HG02885 (cell line): ENCODE measurements around the gene GNG14.
"Not testable (repeated sequence)": the region's sequence is repeated elsewhere in the genome, so short reads cannot be mapped to it uniquely, and the experiment has no call there.

Source experiments
- ATAC-seq: cut with Tn5 transposase; IDR thresholded peaks from one replicate; pipeline ENCODE4 v1.9.1; 2021; ENCODE audit warnings: mild to moderate bottlenecking; ENCODE audit not compliant: unreplicated experiment, poor library complexity

GNG14 gene

DNA sequence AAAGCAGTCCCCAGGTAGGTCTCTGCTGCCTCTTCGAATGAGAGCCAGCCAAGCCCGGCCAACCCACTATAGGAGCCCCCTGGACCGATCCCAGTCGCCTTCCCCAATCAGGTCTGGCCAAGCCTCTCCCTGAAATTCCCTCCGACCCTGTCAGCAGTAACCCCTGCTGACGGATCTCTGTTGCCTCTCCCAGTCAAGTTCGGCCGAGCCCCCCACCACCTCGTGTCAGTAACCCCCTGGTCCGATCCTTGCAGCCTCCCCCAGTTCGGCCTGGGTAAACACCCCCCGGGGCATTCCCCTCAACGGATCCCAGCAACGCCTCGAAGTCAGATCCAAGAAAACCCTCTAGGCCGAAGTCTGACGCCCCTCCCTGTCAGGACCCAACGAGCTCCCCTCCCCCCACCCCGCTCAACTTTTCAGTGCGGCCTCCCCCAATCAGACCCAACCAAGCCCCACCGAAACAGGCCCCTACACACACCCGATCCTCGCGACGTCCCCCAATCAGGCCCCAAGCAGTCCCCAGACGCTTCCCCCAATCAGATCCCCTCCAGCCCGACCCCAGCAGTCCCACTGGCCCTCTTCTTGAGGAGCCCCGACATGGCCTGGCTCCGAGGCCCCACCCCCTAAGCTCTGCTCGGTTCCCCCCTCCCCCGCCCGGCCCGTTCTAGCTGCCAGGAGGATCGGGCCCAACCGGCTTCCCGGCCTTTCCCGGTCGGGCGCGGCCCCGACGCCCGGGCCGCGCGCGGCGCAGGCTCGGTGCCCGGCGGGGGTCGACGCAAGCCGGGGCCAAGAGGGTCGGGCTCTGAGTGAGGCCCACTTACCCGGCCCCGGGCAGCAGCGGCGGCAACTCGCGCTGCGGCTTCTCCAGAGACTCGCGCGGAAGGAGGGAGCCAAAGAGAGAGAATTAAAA, 34.1 kb downstream of the GNG14 start:
- ATAC-seq = peak; percentile 26

DNA sequence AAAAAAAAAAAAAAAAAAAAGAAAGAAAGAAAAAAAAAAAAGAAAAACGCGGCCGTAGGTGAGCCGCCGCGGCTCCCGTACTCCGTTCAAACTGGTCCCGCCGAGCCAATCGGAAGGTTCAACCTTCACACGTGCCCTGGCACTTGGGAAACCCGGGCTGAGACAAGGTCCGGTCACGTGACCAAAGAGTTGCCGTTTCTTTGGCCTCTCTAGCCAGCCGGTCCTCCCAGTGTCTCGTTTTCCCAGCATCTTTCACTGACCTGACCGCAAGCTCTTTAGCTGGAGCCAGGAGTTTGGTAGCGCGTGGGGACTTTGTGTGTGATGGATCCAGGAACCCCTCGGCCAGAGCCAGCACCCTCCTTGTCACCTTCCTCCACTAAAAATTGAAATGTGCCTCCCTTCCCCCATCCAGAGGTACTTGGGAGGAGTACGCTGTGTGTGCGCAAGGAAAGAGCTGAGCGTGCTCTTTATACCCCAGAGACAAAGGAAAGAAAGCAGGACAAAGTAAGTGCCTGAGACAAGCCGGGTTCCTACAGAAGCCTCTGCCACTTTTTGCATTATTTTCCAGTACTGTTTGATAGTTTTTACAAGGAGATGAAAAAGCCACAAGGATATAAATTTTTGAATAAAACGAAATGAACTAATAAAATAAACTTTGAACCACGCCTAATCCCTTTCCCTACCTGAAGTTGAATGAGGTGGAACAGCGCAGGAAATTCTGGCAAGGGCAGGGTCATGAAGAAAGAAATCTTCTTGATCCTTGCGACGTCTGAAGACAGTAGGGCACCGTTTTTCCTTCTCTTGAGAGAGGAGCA, 35.0 kb downstream of the GNG14 start:
- peak; percentile 80 for ATAC-seq

DNA sequence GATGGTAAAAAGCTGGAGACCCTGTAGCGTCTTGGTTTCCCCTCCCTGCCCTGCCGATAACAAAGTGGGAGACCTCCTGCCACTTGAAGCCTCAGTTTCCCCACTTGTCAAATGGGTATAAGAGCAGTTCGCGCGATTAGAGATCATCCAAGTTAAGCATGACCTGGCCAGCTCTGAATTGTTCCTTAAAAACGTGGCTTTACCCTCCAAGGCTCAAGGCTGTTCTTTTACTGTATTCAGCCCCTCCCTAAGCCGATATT, 35.5 kb downstream of the GNG14 start:
- no peak for ATAC-seq

DNA sequence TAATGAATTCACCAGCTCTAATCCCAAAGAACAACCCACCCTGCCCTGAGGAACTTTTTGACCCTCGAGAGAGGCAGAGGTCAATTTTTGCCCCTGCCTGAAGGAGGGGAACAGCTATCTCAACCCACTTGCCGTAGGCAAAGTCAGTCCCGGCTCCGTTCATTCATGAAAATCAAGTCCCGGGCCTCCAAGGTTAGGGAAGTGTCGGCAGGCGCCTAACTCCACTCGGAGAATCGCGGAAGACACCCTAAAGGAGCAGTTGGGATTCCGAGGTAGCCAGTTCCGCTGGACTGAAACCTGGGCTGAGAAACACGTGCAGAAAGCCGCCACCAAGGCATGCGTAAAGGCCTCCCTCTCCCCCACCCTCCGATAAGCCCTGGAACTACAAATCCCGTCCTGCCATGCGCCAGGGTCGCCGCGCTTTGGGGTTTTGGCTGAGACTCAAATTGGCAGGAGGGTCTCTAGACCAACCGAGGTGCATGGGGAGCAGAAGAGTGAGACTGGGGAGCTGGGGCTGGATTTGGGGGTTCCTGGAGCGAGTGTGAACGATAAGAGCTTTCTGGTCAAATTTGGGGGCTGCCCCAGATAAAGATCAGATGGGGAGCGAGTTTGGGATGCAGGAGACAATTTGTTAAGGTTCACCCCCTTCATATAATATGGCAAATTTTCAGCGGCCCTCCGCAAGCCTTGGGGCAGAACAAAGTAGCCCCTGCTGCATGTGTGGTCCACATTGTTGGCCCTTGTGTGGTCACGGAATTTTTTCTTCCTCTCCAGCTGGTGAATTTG, 36.0 kb downstream of the GNG14 start, which contains the start of gene TNPO2:
Gene TNPO2 (minus strand): TSS at position 292 of the 786 bp plus-strand sequence. CDS start 2,955 bp downstream, outside the sequence.
- ATAC-seq = no peak

DNA sequence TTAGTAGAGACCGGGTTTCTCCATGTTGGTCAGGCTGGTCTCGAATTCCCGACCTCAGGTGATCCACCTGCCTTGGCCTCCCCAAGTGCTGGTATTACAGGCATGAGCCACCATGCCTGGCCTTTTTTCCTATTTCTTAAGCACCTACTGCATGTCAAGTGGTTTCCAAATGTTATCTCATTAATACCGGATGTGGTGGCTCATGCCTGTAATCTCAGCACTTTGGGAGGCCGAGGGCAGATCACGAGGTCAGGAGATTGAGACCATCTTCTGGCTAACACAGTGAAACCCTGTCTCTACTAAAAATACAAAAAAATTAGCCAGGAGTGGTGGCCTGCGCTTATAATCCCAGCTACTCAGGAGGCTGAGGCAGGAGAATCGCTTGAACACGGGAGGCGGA, 37.8 kb downstream of the GNG14 start:
- not testable (repeated sequence) for ATAC-seq

DNA sequence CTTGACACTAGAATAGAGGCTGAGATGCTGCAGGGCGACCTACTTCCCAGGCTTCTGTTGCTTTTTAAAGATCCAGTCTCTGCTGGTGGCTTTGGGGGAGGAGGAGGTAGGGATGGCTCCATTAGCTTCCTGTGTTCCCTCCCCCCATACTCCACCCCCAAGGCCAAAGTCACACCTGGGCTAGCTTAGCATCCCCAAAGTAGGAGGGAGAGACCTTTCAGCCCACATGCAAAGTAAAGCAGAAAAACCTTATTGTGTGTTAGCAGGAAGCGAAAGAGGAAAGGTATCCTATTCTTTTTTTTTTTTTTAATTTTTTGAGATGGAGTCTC, 39.2 kb downstream of the GNG14 start:
- no peak for ATAC-seq

DNA sequence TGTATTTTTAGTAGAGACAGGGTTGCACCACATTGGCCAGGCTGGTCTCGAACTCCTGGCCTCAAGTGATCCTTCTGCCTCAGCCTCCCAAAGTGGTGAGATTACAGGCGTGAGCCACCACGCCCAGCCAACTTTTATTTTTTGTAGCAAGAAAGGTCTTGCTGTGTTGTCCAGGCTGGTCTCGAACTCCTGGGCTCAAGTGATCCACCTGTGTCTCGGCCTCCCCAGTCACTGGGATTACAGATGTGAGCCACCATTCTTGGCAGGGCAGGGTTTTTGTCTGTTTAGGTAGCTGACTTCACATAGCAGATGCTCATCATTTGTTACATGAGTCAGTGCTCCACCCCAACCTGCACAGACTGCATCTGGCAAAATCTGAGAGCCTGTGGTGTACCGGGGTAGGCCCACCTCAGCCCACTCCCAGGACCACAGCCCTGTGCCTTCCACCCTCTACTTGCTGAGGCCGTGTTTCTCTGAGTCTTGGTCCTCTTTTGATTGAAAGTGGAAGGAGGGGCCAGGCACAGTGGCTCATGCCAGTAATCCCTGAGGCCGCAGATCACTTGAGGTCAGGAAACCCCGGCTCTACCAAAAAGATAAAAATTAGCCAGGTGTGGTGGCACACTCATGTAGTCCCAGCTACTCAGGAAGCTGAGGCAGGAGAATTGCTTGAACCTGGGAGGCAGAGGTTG, 40.1 kb downstream of the GNG14 start:
- no peak for ATAC-seq

DNA sequence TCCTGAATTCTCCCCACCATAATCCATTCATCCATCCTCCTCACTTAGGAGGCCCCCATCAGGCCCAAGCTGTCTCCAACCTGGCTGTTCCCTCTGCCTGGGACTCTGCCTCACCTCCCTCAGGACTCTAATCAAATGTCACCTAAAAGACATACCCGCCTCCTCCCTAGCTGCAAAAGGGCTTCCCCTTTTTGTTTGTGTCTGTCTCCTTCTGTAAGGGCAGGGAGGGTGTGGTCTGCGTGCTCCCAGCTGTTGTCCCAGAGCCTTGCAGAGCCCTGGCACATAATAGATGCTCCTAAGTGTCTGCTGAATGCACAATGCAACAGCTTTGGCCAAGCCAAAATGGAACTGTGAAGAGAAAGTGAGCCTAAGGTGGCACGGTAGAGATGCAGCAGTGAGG, 42.3 kb downstream of the GNG14 start:
- ATAC-seq = no peak

DNA sequence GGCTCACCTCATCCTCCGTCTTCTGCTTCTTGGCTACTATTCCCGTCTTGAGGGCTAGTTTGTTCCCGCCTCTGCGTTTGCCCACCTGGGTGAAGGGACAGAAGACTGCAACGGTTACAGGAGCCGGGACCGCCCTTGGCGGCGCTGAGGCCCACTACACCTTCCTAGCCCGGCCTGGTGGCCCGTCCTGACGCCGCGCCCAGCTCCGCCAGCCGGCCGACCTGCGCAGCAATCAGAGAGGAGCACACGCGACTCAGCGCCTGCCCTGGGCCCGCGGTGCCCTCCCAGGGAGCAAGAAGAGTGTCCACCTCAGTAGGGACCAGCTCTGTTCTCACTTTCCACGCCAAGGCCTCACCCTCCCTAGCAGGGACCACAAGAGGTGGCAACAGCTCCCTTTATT, 43.5 kb downstream of the GNG14 start:
- no peak for ATAC-seq

DNA sequence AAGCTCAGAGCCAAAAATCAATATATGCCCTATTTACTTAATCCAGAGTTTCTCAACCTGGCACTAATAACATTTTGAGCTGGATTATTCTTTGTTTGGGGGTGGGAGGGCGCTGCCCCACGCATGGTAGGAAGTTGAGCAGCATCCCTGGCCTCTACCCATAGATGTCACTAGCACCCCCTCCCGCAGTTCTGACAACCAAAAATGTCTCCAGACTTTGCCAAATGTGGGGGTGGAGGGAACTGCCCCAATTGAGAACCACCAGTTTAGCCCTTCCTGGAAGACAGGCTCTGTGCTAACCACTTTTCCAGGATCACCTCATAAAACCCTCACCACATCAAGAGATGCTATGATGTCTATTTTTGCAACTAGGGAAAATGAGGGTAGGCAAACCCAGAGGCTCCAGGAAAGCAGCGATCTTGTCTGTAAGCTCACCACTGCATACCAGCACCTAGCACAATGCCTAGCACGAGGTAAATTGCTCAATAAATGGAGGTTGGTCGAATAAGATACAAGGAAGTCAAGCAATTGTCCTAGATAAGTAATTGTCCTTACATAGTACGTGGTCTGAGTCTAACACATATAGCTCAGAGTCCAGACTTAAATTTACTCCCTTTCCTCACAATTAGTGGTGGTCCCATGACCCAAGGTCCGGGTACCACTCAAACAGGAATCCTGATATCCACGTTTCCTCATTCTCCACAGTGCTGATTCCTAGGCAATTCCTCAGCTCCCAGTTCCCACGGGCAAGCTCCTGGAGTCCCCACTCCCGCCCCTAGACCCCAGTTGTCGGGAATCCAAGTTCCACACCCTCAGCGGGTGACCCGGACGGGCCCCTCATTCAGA, 45.8 kb downstream of the GNG14 start:
- ATAC-seq = no peak

DNA sequence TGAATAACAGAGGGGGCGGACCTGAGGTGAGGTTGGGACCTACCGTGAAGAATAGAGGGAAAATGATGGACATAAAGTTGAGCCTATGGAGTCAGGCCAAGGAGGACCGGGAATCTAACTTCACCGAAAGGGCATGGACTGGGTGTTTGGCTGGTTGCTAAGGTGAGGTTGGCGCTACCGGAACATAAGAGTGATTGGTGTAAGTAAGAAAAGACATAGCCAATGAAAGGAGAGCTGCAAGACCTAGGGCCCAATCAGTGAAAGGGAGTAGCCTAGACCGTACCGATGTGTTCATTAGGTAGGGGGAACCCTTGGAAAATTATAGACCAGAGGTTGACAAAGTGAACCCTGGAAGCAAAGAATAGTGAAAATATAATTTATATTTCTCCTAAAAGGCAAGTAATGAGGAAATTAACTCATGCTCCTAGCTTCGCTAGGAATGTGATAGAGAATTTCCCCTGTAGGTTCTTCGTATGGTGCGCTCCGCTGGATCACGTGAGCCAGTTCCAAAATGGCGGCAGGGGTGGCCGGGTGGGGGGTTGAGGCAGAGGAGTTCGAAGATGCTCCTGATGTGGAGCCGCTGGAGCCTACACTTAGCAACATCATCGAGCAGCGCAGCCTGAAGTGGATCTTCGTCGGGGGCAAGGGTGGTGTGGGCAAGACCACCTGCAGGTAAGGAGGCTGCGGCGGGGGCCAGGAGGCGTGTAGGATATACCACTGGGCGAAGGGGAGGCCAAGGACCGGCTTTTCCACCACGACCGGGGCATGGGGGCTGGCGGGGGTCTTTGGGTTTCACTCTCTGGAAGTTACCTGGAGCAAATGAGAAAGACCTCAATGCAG, 49.4 kb downstream of the GNG14 start, which contains the start of gene GET3:
Gene GET3 (plus strand): TSS at position 503 of the 840 bp plus-strand sequence. CDS start 9 bp downstream, at position 512.
- ATAC-seq = peak; percentile 76

DNA sequence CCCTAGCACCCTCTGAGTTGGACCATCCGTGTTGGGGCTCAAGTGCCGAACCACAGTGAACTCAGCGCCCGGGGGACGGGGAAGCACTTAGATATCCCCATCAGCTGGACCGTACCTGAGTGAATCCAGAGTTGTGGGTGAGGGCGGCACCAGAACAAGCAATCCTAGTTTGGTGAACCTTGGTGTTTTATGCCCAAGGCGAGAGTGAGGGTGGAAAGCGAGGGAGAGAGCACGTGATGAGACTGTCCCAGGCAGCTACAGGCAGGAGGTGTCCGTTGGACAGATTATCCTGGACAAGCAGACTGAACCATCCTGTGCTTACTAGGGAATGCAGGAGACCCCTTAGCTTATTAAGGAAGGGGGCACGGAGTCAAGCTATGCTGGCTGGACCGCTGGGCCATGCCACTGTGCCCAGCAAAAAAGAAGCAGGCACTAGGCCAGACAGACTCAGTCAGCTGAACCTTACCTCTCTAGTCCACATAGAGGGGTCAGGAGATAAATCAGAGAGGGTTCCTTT, 50.1 kb downstream of the GNG14 start:
- no peak for ATAC-seq
